HepG2 (cell line): ENCODE results near the gene CCDC121. TPM values are rescaled to one million over a fixed set of nuclear protein-coding genes. Genes with fewer than 3 reads are reported as not detected.

Source experiments
- ARHGAP35 ChIP-seq: sonication (generic); formaldehyde crosslinking; IDR thresholded peaks from 2 replicates; pipeline ENCODE4 v1.9.0; 2022; ENCODE audit warnings: mild to moderate bottlenecking, inconsistent platforms, moderate library complexity, missing genetic modification reagents, borderline replicate concordance
- HMG20A ChIP-seq: IDR thresholded peaks from 2 replicates; pipeline ENCODE4 v1.6.1; 2016; ENCODE audit warnings: borderline replicate concordance
- IKZF4 ChIP-seq: sonication (generic); formaldehyde crosslinking; IDR thresholded peaks from 2 replicates; pipeline ENCODE4 v1.5.1; 2020; ENCODE audit warnings: borderline replicate concordance, mild to moderate bottlenecking, low read depth, missing genetic modification reagents; ENCODE audit errors: not compliant biosample characterization
- PAWR ChIP-seq: sonication (generic); formaldehyde crosslinking; IDR thresholded peaks from 2 replicates; pipeline ENCODE4 v1.4.0; 2020; ENCODE audit warnings: missing genetic modification reagents, mild to moderate bottlenecking, borderline replicate concordance
- PCBP2 ChIP-seq: fragments of 200-400 bp; formaldehyde crosslinking; optimal IDR thresholded peaks from 2 replicates; pipeline ENCODE3; 2018; ENCODE audit warnings: low read length, low read depth; ENCODE audit not compliant: poor library complexity, severe bottlenecking
- TEF ChIP-seq: sonication (generic); formaldehyde crosslinking; IDR thresholded peaks from 2 replicates; pipeline ENCODE4 v1.5.0; 2020; ENCODE audit warnings: missing genetic modification reagents
- U2AF1 ChIP-seq: fragments of 200-400 bp; formaldehyde crosslinking; optimal IDR thresholded peaks from 2 replicates; pipeline ENCODE3; 2017; ENCODE audit warnings: mild to moderate bottlenecking, low read depth, low read length
- ZNF17 ChIP-seq: sonication (generic); formaldehyde crosslinking; IDR thresholded peaks from 2 replicates; pipeline ENCODE4 v1.5.0; 2020; ENCODE audit warnings: mild to moderate bottlenecking, missing genetic modification reagents
- ZNF546 ChIP-seq: sonication (generic); formaldehyde crosslinking; conservative IDR thresholded peaks from 2 replicates; pipeline ENCODE4 v1.8.1; 2023; ENCODE audit warnings: mild to moderate bottlenecking, missing genetic modification reagents
- ZNF569 ChIP-seq: sonication (generic); formaldehyde crosslinking; IDR thresholded peaks from 2 replicates; pipeline ENCODE4 v1.5.0; 2020; ENCODE audit warnings: mild to moderate bottlenecking, missing genetic modification reagents, moderate library complexity, borderline replicate concordance
- ZNF672 ChIP-seq: sonication (generic); formaldehyde crosslinking; IDR thresholded peaks from 2 replicates; pipeline ENCODE4 v1.8.1; 2022; ENCODE audit warnings: missing genetic modification reagents
- ZNF713 ChIP-seq: sonication (generic); formaldehyde crosslinking; IDR thresholded peaks from 2 replicates; pipeline ENCODE4 v1.4.0; 2020; ENCODE audit warnings: mild to moderate bottlenecking, missing genetic modification reagents
- ZNF761 ChIP-seq: sonication (generic); formaldehyde crosslinking; conservative IDR thresholded peaks from 2 replicates; pipeline ENCODE4 v1.4.0; 2020; ENCODE audit warnings: mild to moderate bottlenecking, missing genetic modification reagents
- polyA plus RNA-seq, 8 experiments: library from polyadenylated mRNA; depleted of rRNA in 3 of 8; stranded (reverse) in 7 of 8; unstranded in 1 of 8; fragments of >200 nt; fragmentation: Illumina TruSeq in 4 of 8; extraction: Trizol in 4 of 8; gene quantifications; 2 replicates each; pipeline versions ENCODE4 v1.2.1 to v1.2.3, GENCODE V29; 2011 to 2016; ENCODE audit warnings: low read depth in 4 of 8, missing spikeins in 1 of 8, mixed read lengths in 1 of 8; ENCODE audit not compliant: insufficient read depth in 1 of 8
- total RNA-seq, 5 experiments: library from RNA; depleted of rRNA; stranded (reverse); fragments of >200 nt; fragmentation: Illumina TruSeq; extraction: Trizol; gene quantifications; 2 replicates each; pipeline ENCODE4 v1.2.3, GENCODE V29; 2016; ENCODE audit warnings: low read depth in 1 of 5
- TF ChIP-seq, protein P1 (sequence below): IDR thresholded peaks from 2 replicates; pipeline ENCODE4 v1.6.1; 2016; ENCODE audit warnings: low read depth, missing genetic modification reagents, missing compliant biosample characterization
- TF ChIP-seq, protein P2 (sequence below): sonication (generic); formaldehyde crosslinking; IDR thresholded peaks from 2 replicates; pipeline ENCODE4 v1.5.0; 2020; ENCODE audit warnings: mild to moderate bottlenecking, missing genetic modification reagents, borderline replicate concordance
- TF ChIP-seq, protein P3 (sequence below): sonication (generic); IDR thresholded peaks from 2 replicates; pipeline ENCODE4 v1.6.1; 2016; ENCODE audit warnings: low read depth, borderline replicate concordance

The CCDC121 gene
- total and polyA plus RNA-seq, 2 of the 13 experiments (the other 11 are each of a cell fraction or from before 2014, with no cell fraction given) = 1.9 to 3.0 TPM

- TF ChIP-seq, protein P1, sequence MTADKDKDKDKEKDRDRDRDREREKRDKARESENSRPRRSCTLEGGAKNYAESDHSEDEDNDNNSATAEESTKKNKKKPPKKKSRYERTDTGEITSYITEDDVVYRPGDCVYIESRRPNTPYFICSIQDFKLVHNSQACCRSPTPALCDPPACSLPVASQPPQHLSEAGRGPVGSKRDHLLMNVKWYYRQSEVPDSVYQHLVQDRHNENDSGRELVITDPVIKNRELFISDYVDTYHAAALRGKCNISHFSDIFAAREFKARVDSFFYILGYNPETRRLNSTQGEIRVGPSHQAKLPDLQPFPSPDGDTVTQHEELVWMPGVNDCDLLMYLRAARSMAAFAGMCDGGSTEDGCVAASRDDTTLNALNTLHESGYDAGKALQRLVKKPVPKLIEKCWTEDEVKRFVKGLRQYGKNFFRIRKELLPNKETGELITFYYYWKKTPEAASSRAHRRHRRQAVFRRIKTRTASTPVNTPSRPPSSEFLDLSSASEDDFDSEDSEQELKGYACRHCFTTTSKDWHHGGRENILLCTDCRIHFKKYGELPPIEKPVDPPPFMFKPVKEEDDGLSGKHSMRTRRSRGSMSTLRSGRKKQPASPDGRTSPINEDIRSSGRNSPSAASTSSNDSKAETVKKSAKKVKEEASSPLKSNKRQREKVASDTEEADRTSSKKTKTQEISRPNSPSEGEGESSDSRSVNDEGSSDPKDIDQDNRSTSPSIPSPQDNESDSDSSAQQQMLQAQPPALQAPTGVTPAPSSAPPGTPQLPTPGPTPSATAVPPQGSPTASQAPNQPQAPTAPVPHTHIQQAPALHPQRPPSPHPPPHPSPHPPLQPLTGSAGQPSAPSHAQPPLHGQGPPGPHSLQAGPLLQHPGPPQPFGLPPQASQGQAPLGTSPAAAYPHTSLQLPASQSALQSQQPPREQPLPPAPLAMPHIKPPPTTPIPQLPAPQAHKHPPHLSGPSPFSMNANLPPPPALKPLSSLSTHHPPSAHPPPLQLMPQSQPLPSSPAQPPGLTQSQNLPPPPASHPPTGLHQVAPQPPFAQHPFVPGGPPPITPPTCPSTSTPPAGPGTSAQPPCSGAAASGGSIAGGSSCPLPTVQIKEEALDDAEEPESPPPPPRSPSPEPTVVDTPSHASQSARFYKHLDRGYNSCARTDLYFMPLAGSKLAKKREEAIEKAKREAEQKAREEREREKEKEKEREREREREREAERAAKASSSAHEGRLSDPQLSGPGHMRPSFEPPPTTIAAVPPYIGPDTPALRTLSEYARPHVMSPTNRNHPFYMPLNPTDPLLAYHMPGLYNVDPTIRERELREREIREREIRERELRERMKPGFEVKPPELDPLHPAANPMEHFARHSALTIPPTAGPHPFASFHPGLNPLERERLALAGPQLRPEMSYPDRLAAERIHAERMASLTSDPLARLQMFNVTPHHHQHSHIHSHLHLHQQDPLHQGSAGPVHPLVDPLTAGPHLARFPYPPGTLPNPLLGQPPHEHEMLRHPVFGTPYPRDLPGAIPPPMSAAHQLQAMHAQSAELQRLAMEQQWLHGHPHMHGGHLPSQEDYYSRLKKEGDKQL (CRISPR knock-in tag) = no peak
- TF ChIP-seq, protein P2, sequence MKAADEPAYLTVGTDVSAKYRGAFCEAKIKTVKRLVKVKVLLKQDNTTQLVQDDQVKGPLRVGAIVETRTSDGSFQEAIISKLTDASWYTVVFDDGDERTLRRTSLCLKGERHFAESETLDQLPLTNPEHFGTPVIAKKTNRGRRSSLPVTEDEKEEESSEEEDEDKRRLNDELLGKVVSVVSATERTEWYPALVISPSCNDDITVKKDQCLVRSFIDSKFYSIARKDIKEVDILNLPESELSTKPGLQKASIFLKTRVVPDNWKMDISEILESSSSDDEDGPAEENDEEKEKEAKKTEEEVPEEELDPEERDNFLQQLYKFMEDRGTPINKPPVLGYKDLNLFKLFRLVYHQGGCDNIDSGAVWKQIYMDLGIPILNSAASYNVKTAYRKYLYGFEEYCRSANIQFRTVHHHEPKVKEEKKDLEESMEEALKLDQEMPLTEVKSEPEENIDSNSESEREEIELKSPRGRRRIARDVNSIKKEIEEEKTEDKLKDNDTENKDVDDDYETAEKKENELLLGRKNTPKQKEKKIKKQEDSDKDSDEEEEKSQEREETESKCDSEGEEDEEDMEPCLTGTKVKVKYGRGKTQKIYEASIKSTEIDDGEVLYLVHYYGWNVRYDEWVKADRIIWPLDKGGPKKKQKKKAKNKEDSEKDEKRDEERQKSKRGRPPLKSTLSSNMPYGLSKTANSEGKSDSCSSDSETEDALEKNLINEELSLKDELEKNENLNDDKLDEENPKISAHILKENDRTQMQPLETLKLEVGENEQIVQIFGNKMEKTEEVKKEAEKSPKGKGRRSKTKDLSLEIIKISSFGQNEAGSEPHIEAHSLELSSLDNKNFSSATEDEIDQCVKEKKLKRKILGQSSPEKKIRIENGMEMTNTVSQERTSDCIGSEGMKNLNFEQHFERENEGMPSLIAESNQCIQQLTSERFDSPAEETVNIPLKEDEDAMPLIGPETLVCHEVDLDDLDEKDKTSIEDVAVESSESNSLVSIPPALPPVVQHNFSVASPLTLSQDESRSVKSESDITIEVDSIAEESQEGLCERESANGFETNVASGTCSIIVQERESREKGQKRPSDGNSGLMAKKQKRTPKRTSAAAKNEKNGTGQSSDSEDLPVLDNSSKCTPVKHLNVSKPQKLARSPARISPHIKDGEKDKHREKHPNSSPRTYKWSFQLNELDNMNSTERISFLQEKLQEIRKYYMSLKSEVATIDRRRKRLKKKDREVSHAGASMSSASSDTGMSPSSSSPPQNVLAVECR (CRISPR knock-in tag) = peak; percentile 98
- no peak for TF ChIP-seq ZNF569 (CRISPR knock-in tag)
- 0 out of 2 replicates have a peak, but pooled peaks have one; percentile 75 for TF ChIP-seq ZNF761
- TF ChIP-seq ZNF546 (CRISPR knock-in tag) = 0 out of 2 replicates have a peak, but pooled peaks have one; percentile 48
- no peak for TF ChIP-seq PAWR (CRISPR knock-in tag)
- TF ChIP-seq HMG20A = peak; percentile 33; the same call in 1 of the 2 replicates
- peak; percentile 28 for TF ChIP-seq IKZF4
- TF ChIP-seq PCBP2 = no peak
- peak; percentile 86 for TF ChIP-seq U2AF1
- peak; percentile 95 for TF ChIP-seq ARHGAP35 (CRISPR knock-in tag)
- TF ChIP-seq ZNF672 (CRISPR knock-in tag) = no peak
- no peak for TF ChIP-seq ZNF17 (CRISPR knock-in tag)
- TF ChIP-seq ZNF713 (CRISPR knock-in tag) = 0 out of 2 replicates have a peak, but pooled peaks have one; percentile 90
- TF ChIP-seq, protein P3, sequence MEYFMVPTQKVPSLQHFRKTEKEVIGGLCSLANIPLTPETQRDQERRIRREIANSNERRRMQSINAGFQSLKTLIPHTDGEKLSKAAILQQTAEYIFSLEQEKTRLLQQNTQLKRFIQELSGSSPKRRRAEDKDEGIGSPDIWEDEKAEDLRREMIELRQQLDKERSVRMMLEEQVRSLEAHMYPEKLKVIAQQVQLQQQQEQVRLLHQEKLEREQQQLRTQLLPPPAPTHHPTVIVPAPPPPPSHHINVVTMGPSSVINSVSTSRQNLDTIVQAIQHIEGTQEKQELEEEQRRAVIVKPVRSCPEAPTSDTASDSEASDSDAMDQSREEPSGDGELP = 0 out of 2 replicates have a peak, but pooled peaks have one; percentile 20
- no peak for TF ChIP-seq TEF
Measured at GRCh38 chr2:27628767-27629709, at the start of gene CCDC121, which contains the start of gene GPN1 (continued).
